Activated CD8-positive, alpha-beta memory T cell treated with anti-CD3 and anti-CD28 coated beads, Interleukin-2, amount 50 U/mL, for 1 hour (primary cell): ENCODE results near the gene SCO1.
"Not testable (repeated sequence)": the region's sequence is repeated elsewhere in the genome, so short reads cannot be mapped to it uniquely, and the experiment has no call there.

Experiments
- DNase-seq: peaks from one replicate; pipeline ENCODE4 v3.0.0-alpha.2; 2020; ENCODE audit errors: extremely low read depth

The SCO1 gene

GRCh38 chr17:10697092-10698081, at the start of gene SCO1, which contains the start of gene ADPRM:
Gene SCO1 (minus strand): TSS chr17:10697533. CDS start chr17:10697507, 26 bp downstream.
Gene ADPRM (plus strand): TSS chr17:10697594. CDS start chr17:10704927, 7,333 bp downstream.
- DNase-seq, result peak; percentile 71

GRCh38 chr17:10745231-10745630, 47.9 kb upstream of the SCO1 start:
- DNase-seq, result no peak

GRCh38 chr17:10744501-10745000, 47.2 kb upstream of the SCO1 start:
- DNase-seq, result peak; percentile 5

- no peak for DNase-seq
Observed at GRCh38 chr17:10743316-10744009, 46.1 kb upstream of the SCO1 start.

- no peak for DNase-seq
Observed at GRCh38 chr17:10742431-10742830, 45.1 kb upstream of the SCO1 start.

GRCh38 chr17:10741416-10742135, 44.2 kb upstream of the SCO1 start:
- DNase-seq, result no peak

- no peak for DNase-seq
Observed at GRCh38 chr17:10739386-10739785, 42.1 kb upstream of the SCO1 start.

GRCh38 chr17:10738521-10739258, 41.4 kb upstream of the SCO1 start:
- no peak for DNase-seq

- no peak for DNase-seq
Observed at GRCh38 chr17:10737736-10738135, 40.4 kb upstream of the SCO1 start.

- DNase-seq, result no peak
Observed at GRCh38 chr17:10737168-10737622, 39.9 kb upstream of the SCO1 start.

- DNase-seq, result no peak
Observed at GRCh38 chr17:10735821-10736220, 38.5 kb upstream of the SCO1 start.

- DNase-seq, result no peak
Observed at GRCh38 chr17:10735251-10735650, 37.9 kb upstream of the SCO1 start.

GRCh38 chr17:10733666-10734065, 36.3 kb upstream of the SCO1 start:
- no peak for DNase-seq

- not testable (repeated sequence) for DNase-seq
Observed at GRCh38 chr17:10732121-10732520, 34.8 kb upstream of the SCO1 start.

- DNase-seq, result no peak
Observed at GRCh38 chr17:10731408-10731879, 34.1 kb upstream of the SCO1 start.

GRCh38 chr17:10730247-10730646, 32.9 kb upstream of the SCO1 start:
- DNase-seq, result not testable (repeated sequence)

GRCh38 chr17:10729334-10730193, 32.2 kb upstream of the SCO1 start, which contains the start of gene TMEM220:
Gene TMEM220 (minus strand): TSS chr17:10730023. CDS start chr17:10729851, 172 bp downstream.
- DNase-seq, result no peak

- no peak for DNase-seq
Observed at GRCh38 chr17:10728331-10728892, 31.1 kb upstream of the SCO1 start.

- no peak for DNase-seq
Observed at GRCh38 chr17:10727192-10727591, 29.9 kb upstream of the SCO1 start.
